Epithelial cell of esophagus (primary cell): Measurements from ENCODE around the gene ESRP2.

Experiments used
- DNase-seq: peaks from one replicate; pipeline ENCODE4 v3.0.0; 2010; ENCODE audit warnings: low read depth
- H3K4me3 ChIP-seq: 2 replicates; pipeline ENCODE4 v1.5.1; 2011; ENCODE audit warnings: mild to moderate bottlenecking, low read length, control low read depth
- CTCF ChIP-seq: IDR thresholded peaks from 2 replicates; pipeline ENCODE4 v1.5.1; 2011; ENCODE audit warnings: low read depth, mild to moderate bottlenecking, low read length, control low read depth, inconsistent platforms; ENCODE audit not compliant: insufficient read depth; ENCODE audit errors: missing control alignments

Gene ESRP2

DNA sequence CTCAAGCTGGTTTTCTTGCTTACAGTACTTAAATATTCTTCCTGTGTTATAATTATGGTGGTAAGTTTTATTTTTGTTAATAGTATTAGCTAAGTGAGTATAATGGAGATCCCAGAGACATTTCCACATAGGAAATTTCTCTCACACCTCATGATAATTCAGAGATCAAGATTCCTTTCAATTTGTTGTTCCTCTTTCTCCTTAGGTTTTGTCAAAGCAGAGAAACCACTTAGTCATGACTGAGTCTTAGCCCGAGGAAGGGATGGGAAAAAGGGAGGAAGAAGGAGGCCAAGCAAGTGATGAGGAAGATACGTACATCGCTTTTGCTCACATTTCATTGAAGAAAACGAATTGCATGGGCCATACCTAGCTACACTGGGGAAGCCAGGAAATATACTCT, 18.4 kb downstream of the ESRP2 start:
- no peak overlapping the region for H3K4me3 ChIP-seq
- TF ChIP-seq CTCF, result no peak
- no peak for DNase-seq

- no peak for TF ChIP-seq CTCF
- H3K4me3 ChIP-seq, result no peak overlapping the region
- DNase-seq, result no peak
Observed at GRCh38 chr16:68216240-68216639, 19.7 kb downstream of the ESRP2 start.

GRCh38 chr16:68215302-68215701, 20.6 kb downstream of the ESRP2 start:
- TF ChIP-seq CTCF, result no peak
- H3K4me3 ChIP-seq, result no peak overlapping the region
- no peak for DNase-seq

- no peak for DNase-seq
- TF ChIP-seq CTCF, result no peak
- no peak overlapping the region for H3K4me3 ChIP-seq
Observed at GRCh38 chr16:68214726-68215125, 21.2 kb downstream of the ESRP2 start.

GRCh38 chr16:68206245-68206644, 29.7 kb downstream of the ESRP2 start:
- no peak overlapping the region for H3K4me3 ChIP-seq
- TF ChIP-seq CTCF, result no peak
- no peak for DNase-seq

GRCh38 chr16:68202091-68202519, 33.8 kb downstream of the ESRP2 start:
- no peak for DNase-seq
- no peak for TF ChIP-seq CTCF

GRCh38 chr16:68200088-68200783, 35.7 kb downstream of the ESRP2 start:
- TF ChIP-seq CTCF, result no peak
- peak; percentile 61 for DNase-seq
- no peak overlapping the region for H3K4me3 ChIP-seq

More at GRCh38 chr16:68202091-68202519, 33.8 kb downstream of the ESRP2 start:
- no peak overlapping the region for H3K4me3 ChIP-seq
